SK-N-MC (cell line): Measurements from ENCODE around the gene PRMT6.

Experiments used
- EZH2 ChIP-seq: fragments of 200-600 bp; sonication (generic); IDR thresholded peaks from one replicate; pipeline ENCODE4 v1.6.1; 2017; ENCODE audit warnings: antibody characterized with exemption
- POLR2AphosphoS5 ChIP-seq: IDR thresholded peaks from 2 replicates; pipeline ENCODE4 v1.6.1; 2012; ENCODE audit warnings: mild to moderate bottlenecking, low read depth, low read length, borderline replicate concordance

- TF ChIP-seq EZH2 = no peak
- TF ChIP-seq POLR2AphosphoS5 = no peak
Measured at GRCh38 chr1:107081102-107081501, 24.6 kb downstream of the PRMT6 start.
